GM18505 (cell line): Measurements from ENCODE around the gene SMCHD1.
"Not testable (repeated sequence)": the region's sequence is repeated elsewhere in the genome, so short reads cannot be mapped to it uniquely, and the experiment has no call there.

Experiments
- ATAC-seq: cut with Tn5 transposase; IDR thresholded peaks from one replicate; pipeline ENCODE4 v1.9.1; 2021; ENCODE audit not compliant: unreplicated experiment
- POLR2A ChIP-seq: IDR thresholded peaks from 4 replicates; pipeline ENCODE4 v1.6.1; 2011; ENCODE audit warnings: borderline replicate concordance; ENCODE audit not compliant: insufficient read depth, insufficient read length; ENCODE audit errors: extremely low read depth

The SMCHD1 gene

GRCh38 chr18:2715990-2716389, 60.5 kb downstream of the SMCHD1 start:
- no peak for ATAC-seq

GRCh38 chr18:2716394-2717326, 61.1 kb downstream of the SMCHD1 start:
- ATAC-seq, result no peak
- no peak for TF ChIP-seq POLR2A

More at GRCh38 chr18:2715990-2716389, 60.5 kb downstream of the SMCHD1 start:
- TF ChIP-seq POLR2A, result no peak

- no peak for TF ChIP-seq POLR2A
- ATAC-seq, result no peak
These were observed 61.9 kb downstream of the SMCHD1 start for GRCh38 chr18:2717407-2717806.

- no peak for TF ChIP-seq POLR2A
- ATAC-seq, result no peak
These were observed 63.5 kb downstream of the SMCHD1 start for GRCh38 chr18:2719040-2719439.

- no peak for TF ChIP-seq POLR2A
- ATAC-seq, result no peak
These were observed 67.7 kb downstream of the SMCHD1 start for GRCh38 chr18:2723207-2723606.

GRCh38 chr18:2729757-2730156, 74.2 kb downstream of the SMCHD1 start:
- no peak for TF ChIP-seq POLR2A
- no peak for ATAC-seq

- no peak for TF ChIP-seq POLR2A
- no peak for ATAC-seq
These were observed 81.3 kb downstream of the SMCHD1 start for GRCh38 chr18:2736823-2737222.

- ATAC-seq, result not testable (repeated sequence)
These were observed 84.6 kb downstream of the SMCHD1 start for GRCh38 chr18:2740082-2740481.

GRCh38 chr18:2746274-2746673, 90.7 kb downstream of the SMCHD1 start:
- TF ChIP-seq POLR2A, result no peak
- no peak for ATAC-seq

- no peak for ATAC-seq
- no peak for TF ChIP-seq POLR2A
These were observed 102.8 kb downstream of the SMCHD1 start for GRCh38 chr18:2758309-2758708.

- ATAC-seq, result no peak
- TF ChIP-seq POLR2A, result no peak
These were observed 119.1 kb downstream of the SMCHD1 start for GRCh38 chr18:2774669-2775068.

GRCh38 chr18:2776601-2777000, 121.1 kb downstream of the SMCHD1 start:
- no peak for ATAC-seq

GRCh38 chr18:2777241-2777640, 121.7 kb downstream of the SMCHD1 start:
- no peak for TF ChIP-seq POLR2A
- no peak for ATAC-seq

More at GRCh38 chr18:2776601-2777000, 121.1 kb downstream of the SMCHD1 start:
- TF ChIP-seq POLR2A, result no peak

GRCh38 chr18:2780750-2781149, 125.2 kb downstream of the SMCHD1 start:
- no peak for TF ChIP-seq POLR2A
- ATAC-seq, result no peak
